Mammary epithelial cell (primary cell): ENCODE data around the gene SHCBP1L.

ENCODE experiments used
- CTCF ChIP-seq, 2 donors: IDR thresholded peaks in 1 of 2; conservative IDR thresholded peaks in 1 of 2; 2 replicates each; pipeline ENCODE4 v1.5.1; 2011 to 2012; ENCODE audit warnings: inconsistent platforms in 2 of 2, low read length in 2 of 2, mild to moderate bottlenecking in 2 of 2, control low read depth in 1 of 2, low read depth in 1 of 2; ENCODE audit not compliant: insufficient read depth in 1 of 2; ENCODE audit errors: extremely low read depth in 1 of 2
- EZH2 ChIP-seq: IDR thresholded peaks from 2 replicates; pipeline ENCODE4 v1.6.1; 2012; ENCODE audit warnings: low read length, inconsistent platforms, borderline replicate concordance

- TF ChIP-seq CTCF (conservative IDR thresholded peaks at IDR 0.05 in 1 of 2, IDR thresholded peaks at IDR 0.05 in 1 of 2; ENCODE audit: extremely low read depth in 1 of 2, insufficient read depth in 1 of 2, low read depth in 1 of 2, low read length in 2 of 2) (no peak), EZH2 (no peak)
Measured at GRCh38 chr1:182855911-182856310, 97.1 kb downstream of the SHCBP1L start.
